A549 (cell line): ENCODE results near the gene RXRA. TPM values are rescaled to one million over a fixed set of nuclear protein-coding genes. Genes with fewer than 3 reads are reported as not detected.

ENCODE experiments used
- ATAC-seq, 2 experiments: fragments of 200-7000 bp in 1 of 2; fragments of >200 bp in 1 of 2; cut with Nextera tagmentation in 1 of 2; cut with Tn5 transposase in 1 of 2; 3 replicates each; pipeline versions ENCODE4 v1.8.0 to v1.9.1; 2018 to 2020; ENCODE audit warnings: mild to moderate bottlenecking in 1 of 2, moderate library complexity in 1 of 2
- CTCF ChIA-PET: fragments of 300-600 bp; sonication (Branson Sonifier 250); formaldehyde crosslinking; extraction: SDS; loops from one replicate; lab custom pipeline; 2021; ENCODE audit warnings: antibody characterized with exemption, inconsistent platforms; lab: Yijun Ruan, JAX
- POLR2A ChIA-PET: fragments of 350-600 bp; formaldehyde crosslinking; extraction: SDS; loops from one replicate; lab custom pipeline; 2021; ENCODE audit warnings: antibody characterized with exemption, inconsistent platforms; lab: Yijun Ruan, JAX
- DNase-seq, 2 experiments: peaks; one replicate each; pipeline versions ENCODE4 v3.0.0 to v3.0.0-alpha.2; 2011 to 2016; ENCODE audit warnings: low read depth in 1 of 2, low spot score in 1 of 2
- FAIRE-seq: peaks from 2 replicates; lab custom pipeline; 2011; peaks lifted over from hg19 to GRCh38; lab: Jason Lieb, UNC
- H3K27ac ChIP-seq, 2 experiments: fragments of >200 bp; sonication (Bioruptor Twin); formaldehyde crosslinking; 3 replicates each; pipeline ENCODE4 v1.5.1; 2016 to 2017
- H3K4me1 ChIP-seq: fragments of >200 bp; sonication (Bioruptor Twin); formaldehyde crosslinking; 3 replicates; pipeline ENCODE4 v1.6.1; 2016
- H3K4me2 ChIP-seq: fragments of >200 bp; sonication (Bioruptor Twin); formaldehyde crosslinking; 3 replicates; pipeline ENCODE4 v1.6.1; 2016
- H3K4me3 ChIP-seq: fragments of >200 bp; sonication (Bioruptor Twin); formaldehyde crosslinking; 3 replicates; pipeline ENCODE4 v1.5.1; 2016
- H3K9me3 ChIP-seq: fragments of >200 bp; sonication (Bioruptor Twin); formaldehyde crosslinking; 3 replicates; pipeline ENCODE4 v1.6.1; 2016
- ATOH8 ChIP-seq: fragments of 250-450 bp; sonication (Bioruptor Pico); IDR thresholded peaks from 2 replicates; pipeline ENCODE4 v1.5.0; 2020; ENCODE audit warnings: low read depth, mild to moderate bottlenecking, moderate library complexity
- CBX8 ChIP-seq: fragments of 200-600 bp; sonication (generic); IDR thresholded peaks from 2 replicates; pipeline ENCODE4 v1.6.1; 2016
- CEBPB ChIP-seq, 2 experiments: fragments of >200 bp in 1 of 2; sonication (Bioruptor Twin) in 1 of 2; formaldehyde crosslinking in 1 of 2; IDR thresholded peaks; 2 replicates each; pipeline ENCODE4 v1.6.1; 2012 to 2016
- CHD2 ChIP-seq: fragments of 150-350 bp; IDR thresholded peaks from 2 replicates; pipeline ENCODE4 v1.6.1; 2014; ENCODE audit warnings: low read length; ENCODE audit not compliant: partially characterized antibody
- FOSL2 ChIP-seq, 2 experiments: fragments of 450-650 bp in 1 of 2; fragments of >200 bp in 1 of 2; sonication (Bioruptor Twin) in 1 of 2; formaldehyde crosslinking; IDR thresholded peaks; 2 replicates each; pipeline versions ENCODE4 v1.5.0 to v1.6.1; 2016 to 2020; ENCODE audit warnings: mild to moderate bottlenecking in 1 of 2, moderate library complexity in 1 of 2
- HDAC2 ChIP-seq: fragments of 200-600 bp; sonication (generic); IDR thresholded peaks from 2 replicates; pipeline ENCODE4 v1.6.1; 2016
- HEYL ChIP-seq: fragments of 250-450 bp; sonication (Bioruptor Pico); IDR thresholded peaks from 2 replicates; pipeline ENCODE4 v1.8.0; 2021; ENCODE audit warnings: mild to moderate bottlenecking, moderate library complexity
- HOXB13 ChIP-seq: fragments of 250-450 bp; sonication (Bioruptor Pico); IDR thresholded peaks from 2 replicates; pipeline ENCODE4 v1.5.0; 2020; ENCODE audit warnings: low read depth, mild to moderate bottlenecking, moderate library complexity
- JUNB ChIP-seq: fragments of >200 bp; sonication (Bioruptor Twin); formaldehyde crosslinking; IDR thresholded peaks from 2 replicates; pipeline ENCODE4 v1.6.1; 2016
- MAFK ChIP-seq: fragments of 450-650 bp; IDR thresholded peaks from 2 replicates; pipeline ENCODE4 v1.6.1; 2014; ENCODE audit not compliant: partially characterized antibody
- MYC ChIP-seq: IDR thresholded peaks from 2 replicates; pipeline ENCODE4 v1.6.1; 2012; ENCODE audit warnings: mild to moderate bottlenecking, inconsistent platforms, low read length, improper control_type of control experiment, borderline replicate concordance
- NFE2L2 ChIP-seq: fragments of 150-350 bp; conservative IDR thresholded peaks from 2 replicates; pipeline ENCODE4 v1.6.1; 2014; ENCODE audit warnings: low read length
- PHF8 ChIP-seq: fragments of 200-600 bp; sonication (generic); IDR thresholded peaks from 2 replicates; pipeline ENCODE4 v1.6.1; 2016; ENCODE audit warnings: low read depth, mild to moderate bottlenecking, antibody characterized with exemption, moderate library complexity, borderline replicate concordance
- USF2 ChIP-seq: fragments of 450-650 bp; IDR thresholded peaks from 2 replicates; pipeline ENCODE4 v1.6.1; 2014; ENCODE audit warnings: antibody characterized with exemption
- WGBS: methylation state at CpG from one replicate; pipeline ENCODE4 v1.1.6; 2017; ENCODE audit errors: missing lambda C conversion rate; 5-methylcytosine and 5-hydroxymethylcytosine counted together
- polyA plus RNA-seq, 4 experiments: library from polyadenylated mRNA; depleted of rRNA in 3 of 4; stranded (reverse); fragments of >200 nt; fragmentation: RNase III in 1 of 4; extraction: RNeasy Plus Mini Kit Qiagen cat#74134 plus additional on column Dnase treatment in 1 of 4; gene quantifications; 2 replicates in 3 of 4; 3 replicates in 1 of 4; pipeline ENCODE4 v1.2.3, GENCODE V29; 2011 to 2017
- TF ChIP-seq, protein P1 (sequence below): IDR thresholded peaks from 2 replicates; pipeline ENCODE4 v1.6.1; 2012

Gene RXRA
- polyA plus RNA-seq, 2 of the 4 experiments (the other 2 are of a cell fraction), result 6.6 to 23.9 TPM

DNA sequence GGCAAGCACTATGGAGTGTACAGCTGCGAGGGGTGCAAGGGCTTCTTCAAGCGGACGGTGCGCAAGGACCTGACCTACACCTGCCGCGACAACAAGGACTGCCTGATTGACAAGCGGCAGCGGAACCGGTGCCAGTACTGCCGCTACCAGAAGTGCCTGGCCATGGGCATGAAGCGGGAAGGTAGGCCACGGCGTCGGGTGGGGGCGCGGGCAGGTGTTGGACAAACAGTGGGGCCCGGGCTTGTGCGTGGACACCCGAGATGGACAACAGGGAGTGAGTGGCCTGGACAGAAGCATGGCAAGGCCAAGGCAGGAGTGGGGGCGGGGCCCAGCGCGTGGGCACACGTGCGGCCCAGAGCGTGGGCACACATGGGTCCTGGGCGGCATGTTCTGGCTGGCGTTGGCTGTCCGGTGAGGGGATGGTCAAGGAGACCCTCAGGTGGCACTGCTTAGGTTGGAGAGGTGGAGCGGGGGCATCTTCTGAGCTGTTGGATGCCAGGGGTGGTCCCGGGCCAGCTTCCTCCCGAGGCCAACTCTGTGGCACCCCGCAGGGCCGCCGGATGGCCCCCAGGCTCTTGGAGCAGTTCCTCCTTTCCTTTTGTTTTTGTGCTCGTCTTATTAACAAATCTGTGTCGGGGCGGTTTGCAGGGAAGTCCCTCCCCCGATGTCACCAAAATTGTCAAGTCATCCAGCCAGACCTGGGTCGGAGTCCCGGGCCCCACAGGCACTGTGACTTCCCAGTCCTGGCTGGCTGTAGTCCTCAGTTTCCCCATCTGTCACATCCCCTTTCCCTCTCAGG, 82.9 kb downstream of the RXRA start:
- peaks cover 94% of the 10 kb centered on the region for H3K4me1 ChIP-seq
- TF ChIP-seq NFE2L2, result peak; percentile 67
- TF ChIP-seq MAFK, result peak; percentile 77
- no peak for TF ChIP-seq FOSL2 (IDR thresholded peaks at IDR 0.05)
- no peak for TF ChIP-seq FOSL2 (CRISPR knock-in tag; IDR thresholded peaks at IDR 0.05)
- no peak; the same call in 1 of the 2 replicates for TF ChIP-seq HEYL (CRISPR knock-in tag)
- peak; percentile 36; the same call in 1 of the 2 replicates for TF ChIP-seq HOXB13
- POLR2A ChIA-PET, result no interaction called here

DNA sequence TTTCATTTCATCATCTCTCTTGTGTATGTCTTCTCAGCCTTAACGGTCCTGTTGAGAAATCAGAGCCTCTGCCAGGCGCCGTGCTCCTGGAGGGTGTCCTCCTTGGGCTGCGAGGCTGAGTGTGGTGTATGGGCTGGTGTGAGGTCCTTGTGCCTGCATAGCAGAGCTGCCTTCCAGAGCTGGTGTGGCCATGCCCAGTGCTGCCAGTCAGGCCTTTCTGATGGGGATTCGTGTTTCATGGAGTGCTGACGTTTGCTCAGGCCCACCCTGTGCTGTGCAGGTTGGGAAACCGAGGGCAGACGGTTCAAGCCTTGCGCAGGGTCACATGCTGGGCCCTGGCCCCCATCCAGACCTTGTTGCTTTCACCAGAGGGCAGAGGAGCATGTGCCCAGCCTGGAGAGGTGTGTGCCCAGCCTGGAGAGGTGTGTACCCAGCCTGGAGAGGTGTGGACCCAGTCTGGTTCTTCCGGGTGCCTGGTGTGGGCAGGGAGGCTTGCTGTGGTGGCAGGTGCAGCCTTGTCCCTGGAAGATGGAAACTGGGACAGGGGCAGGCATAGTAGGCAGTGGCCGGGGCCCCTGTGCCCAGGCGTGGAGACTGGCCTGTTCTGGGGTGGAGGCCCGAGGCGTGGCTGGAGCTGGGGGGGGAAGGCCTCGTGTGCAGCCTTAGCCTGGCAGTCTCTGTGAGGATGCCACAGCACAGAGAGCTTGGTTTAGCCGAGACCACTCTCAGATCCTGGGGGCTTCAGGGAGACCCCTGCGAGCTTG, 84.0 kb downstream of the RXRA start:
- H3K9me3 ChIP-seq, result no peaks in the 10 kb centered on the region
- peaks cover 99% of the 10 kb centered on the region for H3K4me1 ChIP-seq
- peak overlapping the region; percentile 99 to 100 for H3K27ac ChIP-seq
- TF ChIP-seq, protein P1, sequence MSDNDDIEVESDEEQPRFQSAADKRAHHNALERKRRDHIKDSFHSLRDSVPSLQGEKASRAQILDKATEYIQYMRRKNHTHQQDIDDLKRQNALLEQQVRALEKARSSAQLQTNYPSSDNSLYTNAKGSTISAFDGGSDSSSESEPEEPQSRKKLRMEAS, result 0 out of 2 replicates have a peak, but pooled peaks have one; percentile 4
- TF ChIP-seq PHF8, result no peak
- no peak for FAIRE-seq
- H3K4me2 ChIP-seq, result peak overlapping the region; percentile 85; the same call in 1 of the 3 replicates
- no peak overlapping the region for H3K4me3 ChIP-seq
- CTCF ChIA-PET, result interaction anchor here (1.1 to 3.1 kb wide), 6 partner anchors 10 to 45 kb away, joined by 3 to 11 read pairs (median 5); no protein-coding TSS in a partner anchor
- POLR2A ChIA-PET, result no interaction called here
- peak in 1 of 2 experiments; percentile 36 for DNase-seq
- 71% methylated on average over 12 of the region's 17 CpGs for WGBS
- ATAC-seq, result no peak

More for the DNA sequence above, 82.9 kb downstream of the RXRA start:
- WGBS, result 86% methylated on average over 34 of the region's 40 CpGs
- Histone ChIP-seq H3K27ac (peak overlapping the region; percentile 99 to 100), H3K9me3 (no peaks in the 10 kb centered on the region), H3K4me2 (peak overlapping the region; percentile 85; the same call in 2 of the 3 replicates), H3K4me3 (no peak overlapping the region)
- FAIRE-seq (no peak), DNase-seq (no peak), ATAC-seq (no peak)
- CTCF ChIA-PET, result interaction anchor here (0.6 to 3.1 kb wide), 5 partner anchors 9 to 59 kb away, joined by 3 to 11 read pairs (median 4); no protein-coding TSS in a partner anchor

- Histone ChIP-seq H3K4me1 (peaks cover 94% of the 10 kb centered on the region), H3K27ac (peak overlapping the region; percentile 99 to 100)
Observed at GRCh38 chr9:134410835-134411217, 84.6 kb downstream of the RXRA start.

DNA sequence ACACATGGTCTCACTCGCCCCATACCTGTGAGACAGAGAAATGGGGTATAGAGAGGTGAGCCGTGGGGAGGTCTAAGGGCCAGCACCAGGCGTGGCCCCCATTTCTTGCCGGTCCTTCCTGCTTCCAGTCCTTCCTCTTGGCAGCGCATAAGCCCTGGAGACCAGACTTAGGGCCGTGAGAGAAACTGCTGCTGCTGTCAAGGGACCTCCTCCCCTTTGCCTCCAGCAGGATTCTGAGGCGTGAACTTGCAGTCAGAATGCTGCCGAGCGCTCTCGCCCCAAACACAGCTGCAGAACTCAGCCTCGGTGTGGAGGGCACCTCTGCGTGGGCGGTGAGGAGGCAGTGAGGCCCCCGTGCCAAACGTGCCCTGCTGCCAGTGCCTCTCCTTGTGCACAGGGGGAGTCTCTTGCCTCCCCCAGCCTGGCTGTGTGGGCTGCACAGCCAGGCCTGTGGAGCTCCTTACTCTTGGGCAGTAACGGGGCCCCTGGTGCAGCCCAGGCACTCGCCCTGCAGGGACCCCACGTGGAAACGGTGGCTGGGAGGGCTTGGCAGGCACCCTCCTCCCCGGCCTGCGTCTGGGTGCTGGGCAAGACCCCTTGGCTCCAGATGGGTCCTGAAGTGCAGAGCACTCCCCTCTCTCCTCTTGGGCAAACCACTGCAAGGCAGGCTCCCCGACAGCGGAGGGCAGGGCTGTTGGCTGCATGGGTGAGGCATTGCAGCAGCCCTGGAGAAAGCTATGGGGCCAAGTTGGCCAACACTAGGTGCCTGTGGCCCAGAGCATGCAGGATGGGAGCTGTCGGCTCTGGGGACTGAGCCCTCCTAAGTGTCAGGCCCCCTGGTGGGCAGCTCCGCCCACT, 85.4 kb downstream of the RXRA start:
- no peak overlapping the region for H3K4me3 ChIP-seq
- H3K9me3 ChIP-seq, result no peaks in the 10 kb centered on the region
- POLR2A ChIA-PET, result no interaction called here
- no peak overlapping the region for H3K4me2 ChIP-seq
- no peak for ATAC-seq
- no peak for DNase-seq
- peak overlapping the region; percentile 99 to 100; a peak in 4 of 6 replicates for H3K27ac ChIP-seq
- FAIRE-seq, result no peak
- 75% methylated on average over 10 of the region's 25 CpGs for WGBS
- TF ChIP-seq, protein P1, result no peak
- no peak for TF ChIP-seq CBX8
- no peak for TF ChIP-seq USF2
- no peak for TF ChIP-seq CEBPB (IDR thresholded peaks at IDR 0.05)
- TF ChIP-seq MYC, result no peak
- no peak for TF ChIP-seq HDAC2
- TF ChIP-seq ATOH8 (CRISPR knock-in tag), result no peak
- CTCF ChIA-PET, result interaction anchor here (1.0 to 3.5 kb wide), 8 partner anchors 9 to 241 kb away, joined by 3 to 20 read pairs (median 8); no protein-coding TSS in a partner anchor
- peaks cover 86% of the 10 kb centered on the region for H3K4me1 ChIP-seq

More at GRCh38 chr9:134410835-134411217, 84.6 kb downstream of the RXRA start:
- CTCF ChIA-PET, result interaction anchor here (1.0 to 3.1 kb wide), 7 partner anchors 10 to 240 kb away, joined by 3 to 11 read pairs (median 7); no protein-coding TSS in a partner anchor
- DNase-seq (no peak), FAIRE-seq (no peak), ATAC-seq (no peak)
- Histone ChIP-seq H3K4me3 (no peak overlapping the region), H3K9me3 (no peaks in the 10 kb centered on the region), H3K4me2 (no peak overlapping the region)
- 90% methylated on average over 12 of the region's 12 CpGs for WGBS
- TF ChIP-seq ATOH8 (CRISPR knock-in tag), result no peak
- TF ChIP-seq, protein P1, result 0 out of 2 replicates have a peak, but pooled peaks have one; percentile 5
- no peak for TF ChIP-seq JUNB
- no peak for TF ChIP-seq CHD2
- POLR2A ChIA-PET, result no interaction called here
